Activated CD4-positive, alpha-beta T cell treated with anti-CD3 and anti-CD28 coated beads for 4 hours (primary cell): ENCODE results near the gene CSNK2A1.

ENCODE experiments used
- DNase-seq, 2 donors: peaks; one replicate each; pipeline ENCODE4 v3.0.0-alpha.2; 2020

CSNK2A1 gene

DNA sequence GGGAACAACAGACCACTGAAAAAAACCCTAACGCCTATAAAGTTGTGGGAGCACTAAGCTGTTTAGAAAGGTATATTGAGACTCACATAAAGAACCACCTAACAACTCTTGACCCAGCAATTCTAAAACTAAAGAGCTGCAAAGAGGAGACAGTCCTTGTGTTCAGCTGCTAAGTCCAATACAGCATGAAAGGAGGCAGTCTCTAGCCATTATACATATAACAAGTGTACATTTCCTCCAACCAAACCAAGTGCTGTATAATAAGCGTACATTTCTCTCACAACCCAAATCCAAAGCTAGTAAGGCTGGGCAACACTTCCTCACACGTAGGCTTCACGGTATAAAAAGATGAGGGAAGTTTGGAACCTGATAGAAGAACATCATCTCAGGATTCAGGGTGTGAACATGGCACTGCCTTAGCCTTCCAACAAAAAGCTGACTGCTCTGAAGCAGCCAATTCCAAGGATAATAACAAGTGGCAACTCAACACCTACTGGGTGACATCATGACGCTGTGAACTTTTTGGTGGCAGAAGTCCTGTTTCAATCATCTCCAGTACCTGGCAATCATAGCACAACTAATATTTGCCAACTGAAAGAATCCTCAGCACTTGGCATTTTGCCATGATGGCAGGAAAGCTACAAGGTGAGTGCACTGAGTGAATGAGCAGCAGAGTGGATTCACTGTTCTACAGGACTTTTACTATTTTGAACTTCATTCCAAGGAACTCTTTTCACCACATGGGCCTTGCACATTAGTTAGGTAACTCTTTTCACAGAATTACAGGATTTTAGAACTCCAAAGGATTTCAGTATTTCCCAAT is 97.9 kb downstream of the CSNK2A1 start:
- no peak for DNase-seq

DNA sequence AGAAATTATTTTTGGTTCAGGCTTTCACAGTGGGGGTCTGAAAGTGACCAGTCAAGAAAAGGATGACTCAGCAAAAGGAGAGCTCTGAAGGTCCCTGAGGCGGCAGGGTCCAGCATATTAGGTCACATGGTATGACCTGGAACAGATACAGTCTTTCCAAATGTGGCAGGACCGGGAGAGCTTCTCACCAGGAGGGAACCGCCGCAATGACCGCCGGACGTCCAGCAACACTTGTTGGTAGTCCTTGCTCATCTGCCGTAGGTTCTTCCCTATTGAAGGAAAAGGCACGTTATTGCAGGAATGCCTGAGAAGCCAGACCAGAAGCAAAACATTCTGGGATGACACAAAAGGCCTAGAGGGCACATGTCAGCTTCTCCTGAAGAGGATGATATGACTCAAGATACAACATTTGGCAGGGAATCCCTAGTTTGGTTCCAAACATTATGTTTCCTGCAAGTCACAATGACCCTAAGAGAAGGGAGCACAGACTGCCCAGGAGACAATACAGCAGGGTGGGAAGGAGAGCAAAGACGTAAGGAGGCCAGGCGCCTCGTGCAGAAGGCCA is 98.6 kb downstream of the CSNK2A1 start:
- no peak for DNase-seq

DNA sequence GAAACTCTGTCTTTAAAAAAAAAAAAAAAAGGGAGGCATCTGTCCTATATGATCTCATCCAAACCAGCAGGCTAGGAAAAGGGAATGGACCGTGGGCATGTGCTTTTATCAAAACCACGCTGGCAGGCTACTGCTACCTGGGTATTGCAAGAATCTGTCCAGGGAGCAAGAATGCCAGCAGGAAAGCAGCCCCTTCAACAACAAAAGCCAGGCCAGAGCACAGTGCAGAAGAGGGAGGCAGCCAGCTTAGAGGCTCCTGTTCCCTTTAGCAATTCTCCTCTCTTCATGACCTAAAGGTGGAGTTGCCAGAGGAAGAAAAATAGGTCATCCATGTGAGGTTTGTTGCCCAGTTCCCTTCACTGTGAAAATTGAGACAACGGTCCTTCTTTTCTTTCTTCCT is 99.5 kb downstream of the CSNK2A1 start:
- no peak for DNase-seq

DNA sequence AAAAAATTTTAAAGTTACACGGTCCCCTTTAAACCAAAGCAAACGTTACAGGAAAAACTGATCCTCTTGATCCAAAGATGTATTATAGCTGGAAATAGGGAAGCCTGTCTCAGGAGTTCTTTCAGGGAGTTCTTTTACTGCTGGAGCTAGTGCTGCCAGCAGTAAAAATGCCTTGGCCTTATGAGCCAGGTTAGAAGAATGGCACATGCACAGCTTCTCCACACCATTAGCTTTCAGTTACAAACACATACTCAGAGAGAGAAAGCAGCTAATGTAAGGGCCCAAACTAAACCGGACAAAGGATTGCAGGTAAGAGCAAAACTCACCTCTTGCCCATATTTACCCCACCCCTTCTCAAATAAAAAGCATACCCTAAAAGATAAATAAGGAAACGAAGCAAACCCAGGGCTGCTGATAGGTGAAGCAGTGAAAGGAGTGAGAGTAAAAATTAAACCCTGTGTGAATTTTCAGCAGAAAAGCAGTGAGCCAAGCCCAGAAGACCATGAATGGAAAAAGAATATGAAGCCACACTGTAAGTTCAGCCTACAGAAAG is 100.3 kb downstream of the CSNK2A1 start:
- DNase-seq = no peak

DNA sequence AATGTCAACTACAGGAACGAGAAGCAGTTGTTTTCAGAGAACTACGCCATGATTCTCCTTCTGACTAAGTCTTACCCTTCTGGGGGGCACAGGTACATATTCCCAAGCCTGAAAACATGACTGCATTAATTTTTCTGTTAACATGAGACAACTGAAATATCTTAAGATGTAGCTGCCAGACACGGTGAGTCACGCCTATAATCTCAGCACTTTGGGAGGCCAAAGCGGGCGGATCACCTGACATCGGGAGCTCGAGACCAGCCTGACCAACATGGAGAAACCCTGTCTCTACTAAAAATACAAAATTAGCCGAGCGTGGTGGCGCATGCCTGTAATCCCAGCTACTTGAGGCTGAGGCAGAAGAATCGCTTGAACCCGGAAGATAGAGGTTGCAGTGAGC is 103.0 kb downstream of the CSNK2A1 start:
- no peak for DNase-seq

DNA sequence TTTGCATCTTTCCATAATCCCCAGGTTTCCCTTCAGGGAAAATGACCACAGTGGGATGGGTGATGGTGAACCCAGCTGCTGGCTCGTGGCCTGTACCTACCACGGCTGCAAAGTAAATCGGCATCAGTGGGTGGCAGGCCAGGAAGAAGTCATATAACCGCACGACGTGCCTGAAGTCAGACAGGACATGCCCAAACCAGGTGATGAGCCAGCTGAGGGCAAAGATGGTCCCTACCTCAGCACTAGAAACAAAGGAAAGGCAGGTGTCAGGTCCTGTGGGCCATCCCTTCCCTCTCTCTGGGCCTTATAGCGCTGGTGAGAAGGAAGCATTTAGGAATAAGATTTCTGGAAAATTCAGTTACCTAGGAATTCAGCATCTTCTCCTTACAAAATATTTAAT is 103.4 kb downstream of the CSNK2A1 start:
- DNase-seq = no peak

DNA sequence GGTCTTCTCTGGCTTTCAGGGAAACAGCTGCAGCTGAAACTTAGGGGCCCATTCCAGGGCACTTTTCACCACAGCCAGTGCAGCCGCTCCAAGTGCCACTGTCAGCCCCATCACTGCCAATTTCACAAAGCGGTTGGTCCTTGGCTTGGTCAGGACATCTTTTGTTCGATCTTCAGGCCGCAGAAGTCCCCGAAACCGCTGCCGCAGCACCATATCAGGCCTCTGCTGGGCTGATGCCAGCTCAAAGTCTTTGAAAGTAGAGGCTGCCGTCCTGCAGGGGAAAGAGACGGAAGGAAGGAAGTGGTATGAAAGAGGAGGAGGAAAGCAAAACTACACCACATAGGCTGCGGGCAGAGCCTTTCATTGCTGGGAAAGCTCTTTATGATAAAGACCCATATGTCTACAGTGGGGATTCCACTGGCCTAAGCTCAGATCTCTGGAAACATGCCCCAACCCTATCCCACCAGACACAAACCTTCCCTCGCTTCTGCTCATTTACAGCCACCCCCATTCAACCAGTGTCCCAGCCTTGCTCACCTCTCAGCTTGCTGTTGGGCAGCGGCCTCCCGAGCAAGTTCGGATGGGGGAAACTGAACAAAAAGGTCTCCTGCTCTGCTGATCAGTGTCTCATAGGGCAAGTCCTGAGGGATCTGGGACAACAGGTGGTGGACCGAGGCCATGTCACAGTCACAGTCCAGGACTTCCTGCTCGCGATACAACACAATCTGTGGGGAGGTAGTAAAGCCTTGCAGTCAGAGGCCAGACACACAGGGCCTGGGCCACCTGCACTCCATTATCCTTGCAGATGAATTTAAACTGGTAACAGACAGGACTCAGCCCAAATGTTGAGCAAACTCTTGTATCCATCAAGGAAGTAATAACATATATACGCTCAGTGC is 104.8 kb downstream of the CSNK2A1 start:
- DNase-seq = peak; percentile 52 to 53

DNA sequence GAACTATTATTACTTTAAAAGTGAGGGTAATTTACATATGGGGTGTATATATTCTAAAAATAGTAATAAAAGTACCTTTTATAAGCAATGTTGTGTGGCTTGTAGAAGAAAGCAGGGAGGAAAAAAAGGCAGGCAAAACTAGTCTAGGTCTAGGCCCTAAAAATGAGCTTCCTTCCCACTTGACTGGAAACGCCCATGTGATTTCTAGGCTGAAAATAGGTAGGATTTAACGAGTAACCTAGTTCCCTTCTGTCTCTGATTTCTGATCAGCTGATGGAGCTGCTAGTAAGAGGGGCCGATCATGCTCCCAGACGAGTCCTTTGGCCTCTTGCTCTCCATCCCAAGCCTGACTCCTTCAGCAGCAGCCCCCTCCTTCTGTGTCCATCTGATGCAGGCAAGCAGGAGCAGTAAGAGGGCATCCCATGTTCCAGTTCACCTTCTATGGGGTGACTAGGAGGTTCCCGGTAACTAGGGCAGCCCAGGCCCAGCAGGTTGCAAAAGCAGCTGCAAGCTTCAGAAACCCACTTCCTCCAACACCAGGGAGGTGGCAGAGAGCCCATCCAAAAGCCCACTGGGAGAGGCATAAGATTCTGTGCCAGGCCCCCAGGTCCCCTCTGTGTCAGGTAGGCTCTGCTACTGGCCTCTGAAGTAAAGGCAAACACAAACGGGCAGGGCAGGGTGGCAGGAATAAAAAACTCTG is 105.7 kb downstream of the CSNK2A1 start:
- DNase-seq = no peak

DNA sequence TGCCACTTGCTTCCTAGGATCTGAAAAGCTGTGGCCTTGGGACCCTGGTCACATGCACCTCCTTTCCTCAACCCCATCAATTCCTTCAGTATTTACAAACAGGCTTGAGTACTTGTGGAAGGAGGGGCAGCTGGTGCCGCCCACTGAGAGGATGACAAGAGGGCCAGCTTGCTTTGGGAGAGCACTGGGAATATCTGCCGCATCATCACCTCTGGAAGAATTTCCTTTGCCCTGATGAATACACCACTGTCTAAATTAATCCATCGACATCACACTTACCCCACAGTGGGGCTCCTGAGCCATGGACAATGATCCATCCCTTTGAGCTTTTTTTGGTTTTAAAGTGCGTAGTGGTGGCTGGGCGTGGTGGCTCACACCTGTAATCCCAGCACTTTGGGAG is 107.1 kb downstream of the CSNK2A1 start:
- DNase-seq = no peak

DNA sequence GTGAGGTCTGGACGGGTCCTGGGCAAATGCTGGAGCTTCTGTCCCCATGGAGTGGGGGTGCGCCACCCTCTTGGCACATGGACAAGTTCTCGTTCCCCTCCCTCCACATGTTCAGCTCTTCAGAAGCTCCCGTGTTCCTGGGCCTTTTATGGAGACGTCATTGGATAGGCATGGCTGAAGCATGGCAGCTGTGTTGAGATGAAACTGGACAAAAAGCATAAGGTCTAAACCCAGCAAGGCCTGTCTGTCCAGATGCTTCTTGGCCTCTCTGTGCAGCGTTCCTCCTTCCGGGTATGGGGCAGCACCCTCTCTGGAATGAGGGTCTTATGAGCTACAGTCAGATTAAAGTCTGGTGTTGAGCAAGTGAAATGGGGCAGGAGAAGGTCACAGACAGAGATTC is 108.0 kb downstream of the CSNK2A1 start:
- no peak for DNase-seq

DNA sequence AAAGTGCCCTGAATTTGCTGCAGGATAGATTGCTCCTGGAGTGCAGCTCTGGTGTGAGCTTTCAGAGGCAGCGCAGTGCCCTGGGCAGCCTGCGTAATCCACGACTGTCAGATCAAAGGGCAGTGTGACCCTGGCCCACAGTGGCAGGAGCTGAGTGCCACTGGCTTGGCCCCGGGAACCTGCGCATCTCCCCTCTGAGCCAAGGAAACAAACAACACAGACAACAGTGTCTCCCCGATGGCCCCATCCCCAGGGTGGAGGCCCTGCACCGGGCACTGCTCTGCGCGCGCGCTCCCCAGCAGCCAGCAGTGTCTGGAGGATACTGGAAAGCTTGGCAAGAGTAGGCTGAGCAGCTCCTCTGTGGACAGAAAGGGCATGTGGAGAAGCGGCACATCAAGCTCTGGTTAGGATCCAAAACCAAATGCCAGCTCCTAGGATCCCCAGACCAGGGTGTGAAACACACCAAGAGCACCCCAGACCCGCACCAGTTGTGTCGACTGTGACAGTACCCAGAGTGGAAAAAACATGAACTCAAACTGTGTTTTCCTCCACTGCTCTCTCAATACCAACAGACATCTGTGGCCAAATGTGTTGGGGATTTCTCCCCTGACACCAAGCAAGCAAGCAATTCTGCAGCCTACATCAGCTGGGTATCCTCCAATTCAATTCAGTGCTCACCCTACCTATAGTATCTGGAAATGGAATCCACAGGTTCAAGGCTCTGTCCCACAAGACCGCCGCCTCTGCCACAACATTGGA is 108.8 kb downstream of the CSNK2A1 start:
- no peak for DNase-seq

DNA sequence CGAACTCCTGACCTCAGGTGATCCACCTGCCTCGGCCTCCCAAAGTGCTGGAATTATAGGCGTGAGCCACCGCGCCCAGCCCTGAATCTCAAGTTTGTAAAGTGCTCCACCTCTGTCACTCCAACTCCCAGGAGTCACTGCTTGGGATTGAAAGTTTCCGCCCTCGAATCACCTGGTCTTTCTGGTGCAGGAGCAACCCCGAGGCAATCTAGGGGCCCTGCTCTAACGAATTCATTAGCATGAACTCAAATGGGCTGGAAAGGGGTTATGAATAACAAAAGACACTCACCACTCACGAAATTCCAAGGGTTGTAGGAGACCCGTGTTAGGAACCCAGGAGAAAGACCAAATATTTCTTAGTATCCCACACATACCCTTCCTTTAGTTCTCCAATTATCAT is 109.4 kb downstream of the CSNK2A1 start:
- DNase-seq = no peak

DNA sequence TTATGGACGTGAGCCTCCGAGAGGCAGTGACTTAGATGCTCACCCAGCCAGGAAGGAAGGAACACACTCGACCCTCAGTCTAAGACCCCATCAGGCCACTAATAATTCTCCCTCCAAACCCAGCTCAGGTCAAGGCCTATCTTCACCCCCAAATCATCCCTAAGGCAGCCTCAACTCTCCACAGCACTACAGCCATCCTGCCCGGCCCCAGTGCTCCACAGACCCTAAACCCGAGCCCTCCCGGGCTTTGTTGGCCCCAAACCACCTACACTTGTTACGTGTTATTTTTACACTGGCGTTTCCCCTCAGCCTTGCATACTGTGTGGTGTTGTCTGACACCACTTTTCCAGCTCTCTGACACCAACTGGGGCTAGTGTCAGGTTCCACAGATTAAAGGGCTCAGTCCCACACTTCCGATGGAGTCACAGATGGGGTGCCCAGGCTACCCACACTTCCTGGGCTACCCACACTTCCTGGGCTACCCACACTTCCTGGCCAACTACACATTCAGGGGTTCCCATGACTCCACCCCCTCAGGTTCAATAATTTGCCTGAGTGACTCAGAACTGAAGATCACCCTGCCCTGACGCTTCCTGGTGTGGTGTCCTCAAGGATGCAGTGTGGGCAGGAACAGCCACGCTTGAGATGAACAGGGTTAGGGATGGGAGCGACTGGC is 110.2 kb downstream of the CSNK2A1 start:
- DNase-seq = peak; percentile 78 to 80

DNA sequence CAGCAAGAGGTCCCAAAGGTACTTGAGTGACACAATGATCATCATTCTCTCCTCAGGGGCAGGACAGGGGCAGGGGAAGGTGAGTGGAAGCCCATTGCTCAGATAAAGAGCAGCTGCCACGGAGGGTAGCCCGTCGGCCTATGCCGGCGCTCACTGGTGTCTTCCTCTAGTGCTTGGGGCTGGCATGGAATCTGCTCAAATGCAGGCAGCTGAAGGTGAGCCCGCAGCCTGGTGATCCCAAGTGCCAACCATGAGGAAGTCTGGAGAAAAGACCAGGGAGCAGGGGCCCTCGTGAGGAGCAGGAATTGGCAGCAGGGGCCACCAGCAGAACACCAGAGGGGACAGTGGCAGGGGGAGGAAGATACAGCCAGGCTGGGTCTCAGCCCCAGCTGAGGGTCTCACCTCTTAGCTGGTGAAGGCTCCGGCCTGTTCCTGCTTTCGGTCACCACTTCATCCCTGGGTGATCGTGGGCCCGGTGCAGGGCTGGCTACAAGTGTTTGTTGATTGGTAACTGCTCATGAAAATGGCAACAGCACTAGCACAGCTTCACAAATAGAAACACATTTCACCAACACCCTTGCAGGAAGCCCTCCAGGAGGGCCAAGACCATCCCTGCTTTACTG is 110.8 kb downstream of the CSNK2A1 start:
- DNase-seq = no peak

DNA sequence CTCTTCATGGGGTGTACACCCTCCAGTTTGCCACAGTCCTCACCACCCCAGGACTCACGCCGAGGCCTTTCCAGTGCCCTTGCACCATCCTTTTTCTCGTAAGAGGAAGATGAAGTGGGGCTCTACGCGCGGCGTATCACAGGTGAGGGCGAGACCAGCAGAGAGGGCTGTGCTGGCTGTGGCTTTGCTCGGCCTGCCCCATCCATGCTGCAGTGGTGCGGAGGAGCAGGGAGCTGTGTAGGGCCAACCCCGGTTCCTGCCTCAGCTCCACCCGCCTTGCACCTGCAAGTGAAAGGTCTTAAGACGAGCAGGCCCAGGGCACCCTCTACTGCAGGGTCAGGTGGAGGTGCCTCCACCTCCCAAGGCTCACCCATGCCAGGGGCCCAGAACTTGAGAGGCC is 111.4 kb downstream of the CSNK2A1 start:
- DNase-seq = no peak

DNA sequence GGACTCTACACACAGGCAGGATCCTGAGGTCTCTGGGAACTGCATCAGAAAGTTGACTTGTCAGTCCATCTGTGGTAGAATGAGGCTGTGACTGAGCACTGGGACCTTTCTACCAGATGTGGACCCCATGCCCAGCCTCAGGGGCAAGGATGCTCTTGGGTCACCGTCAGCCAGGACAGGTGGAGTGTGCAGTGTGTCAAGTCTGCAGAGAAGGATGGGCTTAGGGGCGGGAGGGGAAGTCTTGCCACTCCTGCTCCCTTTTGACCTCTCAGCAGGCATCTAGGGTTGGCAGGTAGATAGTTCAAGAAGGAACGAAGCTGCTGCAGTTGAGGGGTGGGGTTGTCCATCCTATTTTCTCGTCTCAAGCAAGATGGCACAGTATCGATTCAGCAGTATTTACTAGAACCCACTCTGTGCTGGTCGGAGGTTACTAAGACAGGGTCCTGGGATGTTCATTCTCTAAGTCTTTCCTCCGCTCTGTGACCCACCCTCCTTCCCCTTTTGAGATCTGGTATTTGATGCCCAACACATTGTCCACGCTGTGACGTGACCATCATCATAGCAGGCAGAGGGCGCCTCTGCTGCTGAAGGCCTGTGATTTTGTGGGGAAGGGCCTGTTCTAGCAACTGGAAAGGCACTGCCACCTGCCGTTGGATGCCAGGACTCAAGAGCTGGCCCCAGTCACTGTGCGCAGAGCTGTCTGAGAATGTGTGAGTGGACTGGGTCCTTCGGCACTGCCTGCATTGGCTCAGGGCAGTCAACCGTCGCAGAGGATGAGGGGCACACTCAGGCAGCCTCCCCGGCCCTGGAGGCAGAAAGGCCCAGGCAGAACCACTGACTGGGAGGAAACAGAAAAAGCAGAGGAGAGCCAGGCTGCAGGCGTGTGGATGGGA is 112.3 kb downstream of the CSNK2A1 start:
- peak; percentile 38 to 46 for DNase-seq

DNA sequence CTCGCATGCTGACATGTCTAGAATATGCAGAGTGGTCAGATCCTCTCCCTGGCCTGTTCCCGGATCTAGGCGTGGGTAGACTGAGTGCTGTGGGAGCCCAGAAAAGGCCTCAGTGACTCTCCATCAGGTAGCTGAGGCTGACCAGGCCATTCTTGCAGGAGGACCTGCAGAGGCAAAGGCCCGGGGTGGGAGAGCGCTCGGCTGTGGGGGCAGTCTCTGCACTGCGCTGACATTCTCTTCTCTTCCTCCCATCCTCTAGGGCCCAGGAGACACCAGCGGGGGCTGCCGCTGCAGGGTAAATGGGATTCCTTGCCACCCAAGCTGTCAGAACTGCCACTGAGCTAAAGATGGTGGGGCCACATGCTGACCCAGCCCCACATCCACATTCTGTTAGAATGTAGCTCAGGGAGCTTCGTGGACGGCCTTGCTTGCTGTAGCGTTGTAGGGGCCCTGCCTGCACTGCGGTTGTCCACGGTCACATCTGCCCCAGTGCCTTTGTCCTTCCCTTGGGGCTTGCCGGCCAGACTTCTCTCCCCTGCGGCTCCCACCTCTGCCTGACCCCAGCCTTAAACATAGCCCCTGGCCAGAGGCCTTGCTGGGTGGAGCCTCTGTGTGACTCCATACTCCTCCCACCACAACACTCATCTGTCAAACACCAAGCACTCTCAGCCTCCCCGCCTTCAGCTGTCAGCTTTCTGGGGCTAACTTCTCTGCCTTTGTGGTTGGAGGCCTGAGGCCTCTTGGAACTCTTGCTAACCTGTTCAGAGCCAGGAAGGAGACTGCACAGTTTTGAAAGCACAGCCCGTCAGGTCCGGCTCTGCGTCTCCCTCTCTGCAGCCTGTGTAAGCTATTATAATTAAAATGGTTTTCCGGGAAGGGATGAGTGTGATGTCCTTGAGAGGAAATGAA is 113.2 kb downstream of the CSNK2A1 start:
- DNase-seq = no peak

DNA sequence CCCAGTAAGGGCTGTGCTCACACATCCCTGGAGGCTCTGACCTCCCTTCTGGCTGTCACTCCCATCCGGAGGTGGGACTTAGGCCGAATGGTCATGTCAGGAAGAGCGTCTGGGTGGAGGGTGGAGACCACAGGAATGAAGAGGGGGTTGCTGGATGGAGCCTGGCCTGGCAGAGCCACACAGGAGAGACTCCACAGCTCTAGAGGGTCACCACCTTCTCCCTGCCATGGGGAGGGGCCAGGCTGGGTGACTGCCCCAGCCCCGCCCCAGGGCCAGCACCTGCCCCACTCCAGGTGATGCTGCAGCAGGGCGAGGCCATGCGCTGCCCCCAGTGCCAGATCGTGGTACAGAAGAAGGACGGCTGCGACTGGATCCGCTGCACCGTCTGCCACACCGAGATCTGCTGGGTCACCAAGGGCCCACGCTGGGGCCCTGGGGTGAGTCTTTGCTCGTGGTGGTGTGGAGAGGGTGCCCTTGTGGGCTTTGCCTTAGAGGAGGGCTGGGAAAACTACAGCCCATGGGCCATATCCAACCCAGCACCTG is 114.9 kb downstream of the CSNK2A1 start:
- DNase-seq = no peak
